Testis (tissue), 3 donors: ENCODE results near the gene PLCH2. TPM values are rescaled to one million over a fixed set of nuclear protein-coding genes. Genes with fewer than 3 reads are reported as not detected.

Experiments used
- DNase-seq: peaks from one replicate; pipeline ENCODE4 v3.0.0-alpha.2; 2019
- H3K27ac ChIP-seq, 2 donors: fragments of 200-600 bp; sonication (generic); one replicate each; pipeline ENCODE4 v1.5.1; 2019
- H3K27me3 ChIP-seq: fragments of 200-600 bp; sonication (generic); one replicate; pipeline ENCODE4 v1.5.1; 2019
- H3K36me3 ChIP-seq: fragments of 200-600 bp; sonication (generic); one replicate; pipeline ENCODE4 v1.5.1; 2017; ENCODE audit warnings: low read depth; ENCODE audit errors: missing control alignments
- H3K4me1 ChIP-seq: fragments of 200-600 bp; sonication (generic); one replicate; pipeline ENCODE4 v1.5.1; 2019
- H3K4me3 ChIP-seq, 2 donors: fragments of 200-600 bp; sonication (generic); one replicate each; pipeline ENCODE4 v1.5.1; 2017 to 2019
- H3K9me3 ChIP-seq: fragments of 200-600 bp; sonication (generic); one replicate; pipeline ENCODE4 v1.5.1; 2017
- POLR2A ChIP-seq: fragments of 450-650 bp; IDR thresholded peaks from one replicate; pipeline ENCODE4 v1.6.1; 2017; ENCODE audit warnings: antibody characterized with exemption, mild to moderate bottlenecking, moderate library complexity
- WGBS, 2 donors: methylation state at CpG; one replicate each; pipeline ENCODE4 v1.1.5; 2018; 5-methylcytosine and 5-hydroxymethylcytosine counted together
- intact Hi-C: fragments of 100-400 bp; cut with DNase I; formaldehyde crosslinking; loops from one replicate; pipeline ENCODE4 v1.15.1; 2023; ENCODE audit warnings: low total_unique reads
- polyA plus RNA-seq: library from polyadenylated mRNA; stranded (reverse); fragments of 350-450 nt; fragmentation: Illumina TruSeq; extraction: RNeasy Lipid Tissue Mini Kit (QIAGEN cat#74804); gene quantifications from one replicate; pipeline ENCODE4 v1.2.3, GENCODE V29; 2014; ENCODE audit warnings: low read depth, low replicate concordance; ENCODE audit not compliant: insufficient read depth
- total RNA-seq, 2 donors: library from RNA; depleted of rRNA; stranded (reverse); fragments of >200 nt; gene quantifications; one replicate each; pipeline ENCODE4 v1.2.3, GENCODE V29; 2016
- TF ChIP-seq, protein P1 (sequence below), 3 experiments: fragments of 450-650 bp in 2 of 3; fragments of 200-600 bp in 1 of 3; sonication (generic) in 1 of 3; IDR thresholded peaks; one replicate each; pipeline ENCODE4 v1.5.1; 2016 to 2019; ENCODE audit warnings: antibody characterized with exemption in 3 of 3, mild to moderate bottlenecking in 2 of 3, moderate library complexity in 1 of 3

PLCH2 gene
- total and polyA plus RNA-seq, 3 donors from 2014 or later: 2.7 to 6.5 (median 5.7) TPM

DNA sequence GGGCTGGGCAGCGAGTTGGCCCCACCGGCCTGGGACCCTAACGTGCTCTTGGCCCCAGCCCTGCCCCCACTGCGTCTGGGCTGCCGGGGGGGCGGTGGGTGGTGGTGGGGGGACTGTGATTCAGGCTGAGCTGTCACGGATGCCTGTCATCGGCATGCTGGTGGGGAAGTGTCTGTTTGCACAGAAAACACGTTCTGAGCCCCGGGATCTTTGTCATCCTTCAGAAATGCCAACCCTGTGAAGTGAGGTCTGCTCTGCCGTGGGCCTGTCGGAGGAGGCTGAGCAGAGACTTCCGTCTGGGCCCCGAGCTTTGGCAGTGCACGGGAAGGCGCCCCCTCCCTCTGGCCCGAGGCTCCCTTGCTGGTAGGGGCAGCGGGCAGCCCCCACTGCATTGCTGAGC, 24.3 kb upstream of the PLCH2 start:
- 45 to 62% methylated on average over 2 to 18 of the region's 18 CpGs for WGBS, 2 donors
- Histone ChIP-seq H3K27me3 (no peaks in the 10 kb centered on the region), H3K4me1 (peaks cover 10% of the 10 kb centered on the region)

DNA sequence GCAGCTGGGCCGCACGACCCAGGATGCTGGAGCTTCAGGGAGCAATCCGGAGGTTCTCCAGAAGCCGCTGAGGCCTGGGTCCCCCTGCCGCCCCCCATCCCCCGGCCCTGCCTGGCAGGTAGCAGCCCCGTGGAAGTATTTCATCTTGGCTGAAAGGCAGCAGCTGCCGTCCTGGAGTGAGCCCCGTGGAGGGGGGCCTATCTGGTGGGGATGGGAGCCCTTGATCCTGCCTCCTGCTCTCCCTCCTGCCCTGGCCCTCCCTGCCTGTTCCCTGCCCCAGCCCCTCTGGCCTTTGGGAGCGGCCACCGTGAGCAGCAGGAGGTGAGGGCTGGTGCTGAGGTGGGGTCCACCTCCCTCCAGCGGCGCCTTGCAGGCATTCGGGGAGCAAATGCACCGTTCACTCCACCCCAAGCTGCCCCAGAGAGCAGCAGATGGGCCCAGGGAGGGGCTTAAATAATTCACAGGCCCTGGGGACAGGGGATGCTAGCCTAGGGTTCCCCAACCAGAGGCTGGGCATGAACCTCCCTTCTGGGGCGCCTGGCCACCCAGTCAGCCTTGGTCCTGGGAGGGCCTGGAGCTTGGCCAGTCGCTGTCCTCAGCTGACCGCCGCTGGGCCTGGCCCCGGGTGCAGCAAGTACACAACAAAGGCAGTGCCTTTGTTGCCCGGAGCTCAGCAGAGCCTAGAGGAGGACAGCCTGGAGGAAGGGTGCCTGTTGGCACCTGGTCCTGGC, 23.7 kb upstream of the PLCH2 start:
- no peaks in the 10 kb centered on the region for H3K9me3 ChIP-seq
- WGBS, 2 donors: 49 to 53% methylated on average over 5 to 21 of the region's 21 CpGs
- peak; percentile 33 for DNase-seq
- peaks cover 10% of the 10 kb centered on the region for H3K4me1 ChIP-seq
- no peak for TF ChIP-seq POLR2A
- TF ChIP-seq, protein P1, sequence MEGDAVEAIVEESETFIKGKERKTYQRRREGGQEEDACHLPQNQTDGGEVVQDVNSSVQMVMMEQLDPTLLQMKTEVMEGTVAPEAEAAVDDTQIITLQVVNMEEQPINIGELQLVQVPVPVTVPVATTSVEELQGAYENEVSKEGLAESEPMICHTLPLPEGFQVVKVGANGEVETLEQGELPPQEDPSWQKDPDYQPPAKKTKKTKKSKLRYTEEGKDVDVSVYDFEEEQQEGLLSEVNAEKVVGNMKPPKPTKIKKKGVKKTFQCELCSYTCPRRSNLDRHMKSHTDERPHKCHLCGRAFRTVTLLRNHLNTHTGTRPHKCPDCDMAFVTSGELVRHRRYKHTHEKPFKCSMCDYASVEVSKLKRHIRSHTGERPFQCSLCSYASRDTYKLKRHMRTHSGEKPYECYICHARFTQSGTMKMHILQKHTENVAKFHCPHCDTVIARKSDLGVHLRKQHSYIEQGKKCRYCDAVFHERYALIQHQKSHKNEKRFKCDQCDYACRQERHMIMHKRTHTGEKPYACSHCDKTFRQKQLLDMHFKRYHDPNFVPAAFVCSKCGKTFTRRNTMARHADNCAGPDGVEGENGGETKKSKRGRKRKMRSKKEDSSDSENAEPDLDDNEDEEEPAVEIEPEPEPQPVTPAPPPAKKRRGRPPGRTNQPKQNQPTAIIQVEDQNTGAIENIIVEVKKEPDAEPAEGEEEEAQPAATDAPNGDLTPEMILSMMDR (IDR thresholded peaks at IDR 0.05): no peak
- no peaks in the 10 kb centered on the region for H3K27me3 ChIP-seq
- no peak overlapping the region for H3K4me3 ChIP-seq
- no peak overlapping the region for H3K27ac ChIP-seq
- intact Hi-C loops: no loop called here
- no peaks in the 10 kb centered on the region for H3K36me3 ChIP-seq

More for the DNA sequence above, 24.3 kb upstream of the PLCH2 start:
- TF ChIP-seq, protein P1 (IDR thresholded peaks at IDR 0.05): no peak
- no peak for TF ChIP-seq POLR2A
- Histone ChIP-seq H3K9me3 (no peaks in the 10 kb centered on the region), H3K27ac (no peak overlapping the region), H3K36me3 (no peaks in the 10 kb centered on the region), H3K4me3 (no peak overlapping the region)
- intact Hi-C loops: no loop called here
- no peak for DNase-seq

DNA sequence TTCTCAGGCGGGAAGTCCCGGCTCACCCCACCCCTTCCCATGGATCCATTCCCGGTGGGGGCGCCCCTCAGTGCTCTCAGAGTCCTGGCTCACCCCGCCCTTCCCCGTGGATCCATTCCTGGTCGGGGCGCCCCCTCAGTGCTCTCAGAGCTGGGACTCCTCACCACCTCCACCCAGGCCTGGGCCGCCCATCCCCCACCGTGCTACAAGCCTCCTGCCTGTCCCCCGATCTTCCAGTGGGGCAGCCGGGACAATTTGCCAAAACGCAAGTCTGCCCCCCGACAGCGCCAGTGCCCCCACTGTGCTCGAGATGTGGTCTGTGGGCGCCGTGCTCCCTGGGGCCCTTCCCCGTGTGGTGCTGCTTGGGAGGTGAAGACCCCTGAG, 23.2 kb upstream of the PLCH2 start:
- Histone ChIP-seq H3K4me1 (peaks cover 10% of the 10 kb centered on the region), H3K27me3 (no peaks in the 10 kb centered on the region), H3K9me3 (no peaks in the 10 kb centered on the region), H3K27ac (no peak overlapping the region), H3K36me3 (no peaks in the 10 kb centered on the region), H3K4me3 (no peak overlapping the region)
- no peak for DNase-seq
- 92 to 95% methylated on average over 7 to 19 of the region's 19 CpGs for WGBS, 2 donors
- TF ChIP-seq, protein P1 (IDR thresholded peaks at IDR 0.05): no peak
- TF ChIP-seq POLR2A: no peak
- intact Hi-C loops: no loop called here

DNA sequence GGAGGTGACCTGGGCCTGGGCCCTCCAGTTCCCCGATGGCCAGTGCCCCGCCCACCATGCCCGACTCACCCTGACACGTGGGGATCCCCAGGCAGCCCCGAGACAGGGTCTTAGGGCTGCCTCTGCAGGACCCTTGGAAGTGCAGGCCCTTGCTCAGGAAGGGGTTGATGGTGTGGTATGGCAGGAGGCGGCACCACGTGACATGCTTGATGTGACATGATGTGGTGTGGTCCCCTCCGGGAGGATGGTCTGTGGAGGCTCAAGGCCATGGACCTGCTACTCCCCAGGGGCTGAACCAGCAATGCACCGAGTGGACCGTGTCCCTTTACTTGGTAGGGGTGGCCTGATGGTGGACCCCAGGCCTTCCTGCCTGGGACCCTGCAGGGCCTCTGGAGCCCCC, 21.9 kb upstream of the PLCH2 start:
- no peaks in the 10 kb centered on the region for H3K36me3 ChIP-seq
- H3K27me3 ChIP-seq: no peaks in the 10 kb centered on the region
- WGBS, 2 donors: 75% methylated on average over 10 of the region's 10 CpGs; no CpG with 5 or more reads in 1 of the 2 donors

More for the DNA sequence above, 21.9 kb upstream of the PLCH2 start:
- intact Hi-C loops: no loop called here
- no peak for TF ChIP-seq POLR2A
- TF ChIP-seq, protein P1 (IDR thresholded peaks at IDR 0.05): no peak
- no peak overlapping the region for H3K4me3 ChIP-seq
- no peak overlapping the region for H3K27ac ChIP-seq
- no peak for DNase-seq
- H3K4me1 ChIP-seq: peaks cover 10% of the 10 kb centered on the region
- H3K9me3 ChIP-seq: no peaks in the 10 kb centered on the region
